Activated CD4-positive, alpha-beta T cell treated with anti-CD3 and anti-CD28 coated beads for 4 hours (primary cell): ENCODE data around the gene SLC36A3.

ENCODE experiments used
- DNase-seq, 2 donors: peaks; one replicate each; pipeline ENCODE4 v3.0.0-alpha.2; 2020

The SLC36A3 gene

GRCh38 chr5:151298063-151298855, 5.3 kb downstream of the SLC36A3 start:
- DNase-seq, result no peak

GRCh38 chr5:151296974-151297373, 6.6 kb downstream of the SLC36A3 start:
- no peak for DNase-seq

GRCh38 chr5:151296478-151296830, 7.1 kb downstream of the SLC36A3 start:
- no peak for DNase-seq

GRCh38 chr5:151295791-151296477, 7.6 kb downstream of the SLC36A3 start:
- no peak for DNase-seq

GRCh38 chr5:151295138-151295537, 8.4 kb downstream of the SLC36A3 start:
- DNase-seq, result no peak

- DNase-seq, result no peak
These were observed 9.9 kb downstream of the SLC36A3 start for GRCh38 chr5:151293624-151294023.

GRCh38 chr5:151288180-151288579, 15.4 kb downstream of the SLC36A3 start:
- no peak for DNase-seq

GRCh38 chr5:151286246-151286645, 17.3 kb downstream of the SLC36A3 start:
- no peak for DNase-seq

- DNase-seq, result no peak
These were observed 17.9 kb downstream of the SLC36A3 start for GRCh38 chr5:151285683-151286082.

- DNase-seq, result no peak
These were observed 19.1 kb downstream of the SLC36A3 start for GRCh38 chr5:151284392-151284967.

- DNase-seq, result no peak
These were observed 20.3 kb downstream of the SLC36A3 start for GRCh38 chr5:151283120-151283825.

- DNase-seq, result no peak
These were observed 22.4 kb downstream of the SLC36A3 start for GRCh38 chr5:151281001-151281639.

GRCh38 chr5:151280443-151280842, 23.1 kb downstream of the SLC36A3 start:
- no peak for DNase-seq

- no peak for DNase-seq
These were observed 24.7 kb downstream of the SLC36A3 start for GRCh38 chr5:151278845-151279244.

GRCh38 chr5:151275803-151276202, 27.8 kb downstream of the SLC36A3 start:
- DNase-seq, result no peak

- DNase-seq, result no peak
These were observed 28.9 kb downstream of the SLC36A3 start for GRCh38 chr5:151274666-151275065.

- no peak for DNase-seq
These were observed 32.2 kb downstream of the SLC36A3 start for GRCh38 chr5:151271336-151271735.

- DNase-seq, result no peak
These were observed 33.0 kb downstream of the SLC36A3 start for GRCh38 chr5:151270599-151270998.

- no peak for DNase-seq
These were observed 35.9 kb downstream of the SLC36A3 start for GRCh38 chr5:151267491-151268260.

- DNase-seq, result no peak
These were observed 39.5 kb downstream of the SLC36A3 start for GRCh38 chr5:151264113-151264512.

- DNase-seq, result no peak
These were observed 41.0 kb downstream of the SLC36A3 start for GRCh38 chr5:151262532-151262931.

GRCh38 chr5:151259931-151260330, 43.6 kb downstream of the SLC36A3 start:
- DNase-seq, result no peak
